ENCODE measurements around the gene COL19A1.

Gene COL19A1

DNA sequence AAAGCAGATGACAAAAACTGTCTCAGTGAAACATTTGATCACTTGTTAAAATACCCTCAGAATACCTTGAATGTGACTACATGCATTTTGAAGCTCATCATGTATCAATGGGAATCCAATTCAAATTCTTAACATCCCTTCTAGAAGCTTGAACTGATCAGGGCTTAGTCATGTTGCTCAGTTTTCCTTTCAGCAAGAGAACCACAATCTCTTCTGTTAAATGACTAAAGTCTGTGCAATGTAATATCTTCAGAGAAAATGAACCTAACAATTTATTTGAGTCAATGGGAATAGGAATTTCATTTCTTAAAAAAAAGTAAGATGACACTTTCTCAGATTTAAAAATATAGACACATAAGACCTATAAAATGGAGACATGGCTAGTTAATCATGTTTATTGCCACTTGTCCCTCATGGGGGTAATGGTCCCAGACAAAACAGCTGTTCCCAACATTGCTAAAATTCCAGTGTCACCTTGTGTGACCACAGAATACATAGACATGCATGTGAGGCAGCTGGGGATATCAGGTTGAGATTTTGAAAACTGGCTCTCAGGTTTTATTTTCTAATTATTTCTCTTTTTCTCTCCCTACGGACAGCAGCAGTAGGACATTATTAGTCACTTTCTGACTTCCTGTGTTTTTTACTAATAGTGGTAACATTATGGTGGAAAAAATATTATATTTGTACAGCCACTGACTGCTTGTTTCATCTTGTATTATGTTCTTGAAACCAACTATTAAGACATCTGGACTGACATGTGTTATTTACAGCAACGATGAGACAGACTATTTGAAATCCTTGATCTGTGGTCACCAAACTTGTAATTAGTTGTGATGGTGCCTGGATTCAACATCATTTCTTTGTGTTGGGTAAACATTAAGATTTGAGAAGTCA, 244.0 kb downstream of the COL19A1 start:
- H3K4me3 ChIP-seq (ENCODE audit: low read depth in 1 of 2, low read length in 2 of 2) = no peak overlapping the region

DNA sequence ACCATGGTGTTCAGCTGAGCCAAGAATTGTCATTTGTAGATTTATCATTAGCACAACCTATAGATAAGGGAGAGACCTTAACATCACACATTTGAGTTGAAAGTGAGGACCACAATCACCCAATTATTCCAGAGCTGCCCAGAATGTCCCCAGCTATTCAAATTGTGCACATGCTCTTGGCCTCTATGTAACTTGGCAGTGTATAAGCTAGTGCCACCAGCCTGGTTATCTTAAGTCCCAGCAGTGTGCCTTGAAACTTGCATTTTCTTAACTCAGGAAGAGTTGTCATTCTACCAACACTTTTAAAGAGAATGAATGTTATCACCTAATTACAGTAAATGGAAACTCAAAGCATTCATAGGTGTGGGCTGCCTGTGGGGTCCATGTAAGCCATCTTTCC, 245.4 kb downstream of the COL19A1 start:
- no peak overlapping the region for H3K4me3 ChIP-seq (ENCODE audit: low read depth in 1 of 2, low read length in 2 of 2)
- no peaks in the 10 kb centered on the region for H3K9me3 ChIP-seq (ENCODE audit: control insufficient read depth in 1 of 2, low read length in 2 of 2)
- H3K9ac ChIP-seq (ENCODE audit: low read depth in 1 of 2, low read length in 2 of 2) = no peak overlapping the region
- no peaks in the 10 kb centered on the region for H3K27me3 ChIP-seq (ENCODE audit: control insufficient read depth in 1 of 2, insufficient read depth in 2 of 2, low read length in 2 of 2)
- H3K27ac ChIP-seq (ENCODE audit: low read depth, low read length) = no peak overlapping the region
- no peaks in the 10 kb centered on the region for H3K36me3 ChIP-seq (ENCODE audit: control insufficient read depth in 1 of 2, insufficient read depth in 2 of 2, low read length in 2 of 2)
- no peaks in the 10 kb centered on the region for H3K4me1 ChIP-seq (ENCODE audit: control insufficient read depth in 1 of 2, insufficient read depth in 2 of 2, low read length in 2 of 2)

More for the DNA sequence above, 244.0 kb downstream of the COL19A1 start:
- no peaks in the 10 kb centered on the region for H3K4me1 ChIP-seq (ENCODE audit: control insufficient read depth in 1 of 2, insufficient read depth in 2 of 2, low read length in 2 of 2)
- H3K9me3 ChIP-seq (ENCODE audit: control insufficient read depth in 1 of 2, low read length in 2 of 2) = no peaks in the 10 kb centered on the region
- no peak overlapping the region for H3K27ac ChIP-seq (ENCODE audit: low read depth, low read length)
- H3K36me3 ChIP-seq (ENCODE audit: control insufficient read depth in 1 of 2, insufficient read depth in 2 of 2, low read length in 2 of 2) = no peaks in the 10 kb centered on the region
- H3K9ac ChIP-seq (ENCODE audit: low read depth in 1 of 2, low read length in 2 of 2) = no peak overlapping the region
- no peaks in the 10 kb centered on the region for H3K27me3 ChIP-seq (ENCODE audit: control insufficient read depth in 1 of 2, insufficient read depth in 2 of 2, low read length in 2 of 2)

DNA sequence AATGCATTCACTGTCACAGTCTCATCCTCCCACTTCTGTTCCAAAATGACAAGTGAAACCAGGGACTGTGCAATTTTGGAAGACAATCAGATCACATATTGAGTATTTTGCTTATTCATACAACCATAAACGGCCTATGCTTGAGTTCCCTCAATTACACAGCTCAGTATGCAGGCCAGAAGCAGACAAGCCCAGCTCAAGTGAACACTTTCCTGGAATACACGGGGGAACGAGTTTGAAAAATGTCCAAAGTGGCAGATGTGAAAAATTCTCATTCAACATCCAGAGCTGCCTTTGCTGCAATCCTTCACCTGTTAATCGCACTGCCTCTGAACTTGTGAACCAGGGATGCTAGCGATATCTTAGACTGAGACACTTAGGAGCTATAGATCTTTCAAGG, 246.4 kb downstream of the COL19A1 start:
- H3K4me1 ChIP-seq (ENCODE audit: control insufficient read depth in 1 of 2, insufficient read depth in 2 of 2, low read length in 2 of 2) = no peaks in the 10 kb centered on the region
- no peak overlapping the region for H3K9ac ChIP-seq (ENCODE audit: low read depth in 1 of 2, low read length in 2 of 2)
- H3K36me3 ChIP-seq (ENCODE audit: control insufficient read depth in 1 of 2, insufficient read depth in 2 of 2, low read length in 2 of 2) = no peaks in the 10 kb centered on the region
- no peak overlapping the region for H3K27ac ChIP-seq (ENCODE audit: low read depth, low read length)
- no peak overlapping the region for H3K4me3 ChIP-seq (ENCODE audit: low read depth in 1 of 2, low read length in 2 of 2)
- no peaks in the 10 kb centered on the region for H3K27me3 ChIP-seq (ENCODE audit: control insufficient read depth in 1 of 2, insufficient read depth in 2 of 2, low read length in 2 of 2)
- no peaks in the 10 kb centered on the region for H3K9me3 ChIP-seq (ENCODE audit: control insufficient read depth in 1 of 2, low read length in 2 of 2)

DNA sequence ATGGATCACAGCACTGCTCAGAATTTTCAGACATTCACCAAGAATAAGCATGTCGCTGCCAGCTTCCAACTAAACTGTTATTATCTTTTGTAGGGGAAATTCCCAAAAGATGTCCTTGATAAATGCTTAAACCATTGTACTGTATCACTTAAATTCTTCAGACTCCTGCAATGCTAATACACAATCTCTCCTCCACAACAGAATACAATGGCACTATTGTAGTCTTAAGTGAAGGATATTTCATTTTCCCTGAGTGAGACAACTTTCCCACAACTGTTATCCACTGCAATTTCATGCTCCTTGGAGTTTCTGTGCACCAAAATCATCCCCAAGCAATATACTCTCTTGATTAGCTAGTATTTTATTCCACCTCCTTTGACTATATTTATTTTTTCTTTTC, 246.8 kb downstream of the COL19A1 start:
- Histone ChIP-seq H3K9ac (ENCODE audit: low read depth in 1 of 2, low read length in 2 of 2) (no peak overlapping the region), H3K4me3 (ENCODE audit: low read depth in 1 of 2, low read length in 2 of 2) (no peak overlapping the region), H3K9me3 (ENCODE audit: control insufficient read depth in 1 of 2, low read length in 2 of 2) (no peaks in the 10 kb centered on the region), H3K36me3 (ENCODE audit: control insufficient read depth in 1 of 2, insufficient read depth in 2 of 2, low read length in 2 of 2) (no peaks in the 10 kb centered on the region), H3K4me1 (ENCODE audit: control insufficient read depth in 1 of 2, insufficient read depth in 2 of 2, low read length in 2 of 2) (no peaks in the 10 kb centered on the region), H3K27ac (ENCODE audit: low read depth, low read length) (no peak overlapping the region), H3K27me3 (ENCODE audit: control insufficient read depth in 1 of 2, insufficient read depth in 2 of 2, low read length in 2 of 2) (no peaks in the 10 kb centered on the region)

DNA sequence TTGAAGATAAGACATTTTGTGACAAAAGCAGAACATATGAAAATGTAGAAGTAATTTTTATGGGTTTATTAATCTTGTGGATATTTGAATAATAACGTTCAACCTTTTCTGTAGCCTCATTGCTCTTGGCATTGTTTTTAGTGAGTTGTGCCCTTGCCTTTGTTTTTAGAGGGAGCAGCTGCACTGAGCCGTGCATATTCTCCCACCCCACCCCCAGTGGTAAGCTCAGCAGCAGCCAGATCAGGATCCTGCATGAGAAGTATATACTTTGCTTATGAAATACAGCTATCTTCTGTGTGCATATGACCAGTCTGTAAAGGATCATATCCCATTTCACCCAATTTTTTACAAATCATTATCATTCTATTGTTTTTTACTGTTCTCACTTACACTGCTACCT, 252.3 kb downstream of the COL19A1 start:
- H3K36me3 ChIP-seq (ENCODE audit: control insufficient read depth in 1 of 2, insufficient read depth in 2 of 2, low read length in 2 of 2) = no peaks in the 10 kb centered on the region
- H3K9me3 ChIP-seq (ENCODE audit: control insufficient read depth in 1 of 2, low read length in 2 of 2) = no peaks in the 10 kb centered on the region
- no peak overlapping the region for H3K4me3 ChIP-seq (ENCODE audit: low read depth in 1 of 2, low read length in 2 of 2)
- no peaks in the 10 kb centered on the region for H3K27me3 ChIP-seq (ENCODE audit: control insufficient read depth in 1 of 2, insufficient read depth in 2 of 2, low read length in 2 of 2)
- H3K27ac ChIP-seq (ENCODE audit: low read depth, low read length) = no peak overlapping the region
- H3K4me1 ChIP-seq (ENCODE audit: control insufficient read depth in 1 of 2, insufficient read depth in 2 of 2, low read length in 2 of 2) = no peaks in the 10 kb centered on the region
- H3K9ac ChIP-seq (ENCODE audit: low read depth in 1 of 2, low read length in 2 of 2) = no peak overlapping the region

DNA sequence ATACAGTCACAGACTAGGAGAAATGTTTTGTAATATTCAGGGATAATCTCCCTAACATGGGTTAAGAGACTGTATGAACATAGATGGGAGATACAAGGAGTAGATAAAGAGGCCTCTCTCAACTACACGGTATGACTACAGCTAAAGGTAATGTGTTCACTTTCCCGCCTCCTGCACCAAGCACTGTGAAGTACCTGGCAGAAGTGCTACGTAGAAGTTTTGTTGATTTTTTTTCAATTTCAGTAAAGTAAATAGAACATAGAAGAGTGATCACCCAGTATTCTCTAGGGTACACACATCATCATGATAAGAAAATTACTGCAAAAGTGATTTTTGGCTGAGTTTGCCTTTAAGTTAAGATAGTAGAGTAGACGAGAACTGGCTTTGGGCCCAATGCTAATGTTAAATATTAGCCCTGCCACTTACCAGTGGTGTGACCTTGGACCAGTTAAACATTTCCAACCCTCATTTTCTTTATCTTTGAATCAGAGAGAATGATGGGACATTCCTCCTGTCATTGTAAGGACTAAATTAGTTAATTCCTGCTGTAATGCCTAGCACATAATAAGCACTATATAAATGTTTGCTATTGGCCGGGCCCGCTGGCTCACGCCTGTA, 253.0 kb downstream of the COL19A1 start:
- no peaks in the 10 kb centered on the region for H3K27me3 ChIP-seq (ENCODE audit: control insufficient read depth in 1 of 2, insufficient read depth in 2 of 2, low read length in 2 of 2)
- H3K4me1 ChIP-seq (ENCODE audit: control insufficient read depth in 1 of 2, insufficient read depth in 2 of 2, low read length in 2 of 2) = no peaks in the 10 kb centered on the region
- no peak overlapping the region for H3K27ac ChIP-seq (ENCODE audit: low read depth, low read length)
- no peaks in the 10 kb centered on the region for H3K36me3 ChIP-seq (ENCODE audit: control insufficient read depth in 1 of 2, insufficient read depth in 2 of 2, low read length in 2 of 2)
- no peaks in the 10 kb centered on the region for H3K9me3 ChIP-seq (ENCODE audit: control insufficient read depth in 1 of 2, low read length in 2 of 2)
- H3K4me3 ChIP-seq (ENCODE audit: low read depth in 1 of 2, low read length in 2 of 2) = no peak overlapping the region
- no peak overlapping the region for H3K9ac ChIP-seq (ENCODE audit: low read depth in 1 of 2, low read length in 2 of 2)

DNA sequence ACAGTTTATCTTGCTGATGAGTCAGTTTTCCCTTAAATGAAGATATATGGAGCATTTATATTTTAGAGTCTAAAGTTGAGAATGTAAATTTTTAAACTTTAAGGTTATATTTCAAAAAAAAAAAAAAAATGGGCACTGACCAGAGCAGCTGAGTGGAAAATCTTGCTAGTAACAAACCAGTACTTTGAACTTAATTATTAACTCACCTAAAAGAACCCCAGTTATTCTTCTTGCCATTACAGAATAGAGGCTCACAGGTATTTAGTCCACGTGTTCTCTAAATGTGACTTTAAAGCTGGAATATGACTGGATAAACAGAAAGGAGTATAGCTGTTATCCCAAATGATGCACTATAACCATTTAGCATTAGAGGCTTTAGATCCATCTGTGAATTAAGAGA, 258.1 kb downstream of the COL19A1 start:
- Histone ChIP-seq H3K27ac (ENCODE audit: low read depth, low read length) (no peak overlapping the region), H3K9ac (ENCODE audit: low read depth in 1 of 2, low read length in 2 of 2) (no peak overlapping the region), H3K4me3 (ENCODE audit: low read depth in 1 of 2, low read length in 2 of 2) (no peak overlapping the region), H3K9me3 (ENCODE audit: control insufficient read depth in 1 of 2, low read length in 2 of 2) (no peaks in the 10 kb centered on the region), H3K27me3 (ENCODE audit: control insufficient read depth in 1 of 2, insufficient read depth in 2 of 2, low read length in 2 of 2) (no peaks in the 10 kb centered on the region), H3K36me3 (ENCODE audit: control insufficient read depth in 1 of 2, insufficient read depth in 2 of 2, low read length in 2 of 2) (no peaks in the 10 kb centered on the region), H3K4me1 (ENCODE audit: control insufficient read depth in 1 of 2, insufficient read depth in 2 of 2, low read length in 2 of 2) (no peaks in the 10 kb centered on the region)

DNA sequence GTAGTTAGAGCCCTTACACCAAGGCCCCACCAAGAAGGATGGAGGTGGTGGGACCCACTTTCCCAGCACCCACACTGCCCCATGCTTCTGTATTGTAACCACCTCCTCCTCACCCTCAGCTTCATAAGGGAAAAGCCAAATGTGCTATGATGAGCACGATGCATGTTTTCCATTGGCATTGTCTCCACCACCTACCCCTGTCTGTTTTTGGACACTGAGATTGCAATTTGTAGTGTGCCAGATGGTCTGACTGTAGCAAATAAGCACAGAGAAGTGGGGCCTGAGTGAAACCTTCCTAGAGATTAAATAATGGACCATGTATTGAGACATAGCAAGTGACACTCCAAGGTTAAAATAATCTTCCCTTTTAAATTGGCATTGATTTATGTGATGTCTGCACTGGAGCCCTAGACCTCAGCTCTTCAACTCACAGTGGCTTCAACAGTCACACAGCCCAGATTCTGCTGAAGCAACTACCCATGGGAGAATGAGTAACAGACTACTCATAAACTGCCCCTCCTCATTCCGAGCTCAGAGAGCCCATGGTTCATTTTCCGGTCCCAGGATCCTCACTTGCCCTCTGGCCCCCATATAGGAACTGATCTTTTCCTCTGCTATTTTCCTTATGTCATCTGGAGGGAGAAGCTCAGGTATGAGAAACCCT, 258.7 kb downstream of the COL19A1 start:
- Histone ChIP-seq H3K4me3 (ENCODE audit: low read depth in 1 of 2, low read length in 2 of 2) (no peak overlapping the region), H3K4me1 (ENCODE audit: control insufficient read depth in 1 of 2, insufficient read depth in 2 of 2, low read length in 2 of 2) (no peaks in the 10 kb centered on the region), H3K9me3 (ENCODE audit: control insufficient read depth in 1 of 2, low read length in 2 of 2) (no peaks in the 10 kb centered on the region), H3K27ac (ENCODE audit: low read depth, low read length) (no peak overlapping the region), H3K36me3 (ENCODE audit: control insufficient read depth in 1 of 2, insufficient read depth in 2 of 2, low read length in 2 of 2) (no peaks in the 10 kb centered on the region), H3K9ac (ENCODE audit: low read depth in 1 of 2, low read length in 2 of 2) (no peak overlapping the region), H3K27me3 (ENCODE audit: control insufficient read depth in 1 of 2, insufficient read depth in 2 of 2, low read length in 2 of 2) (no peaks in the 10 kb centered on the region)

DNA sequence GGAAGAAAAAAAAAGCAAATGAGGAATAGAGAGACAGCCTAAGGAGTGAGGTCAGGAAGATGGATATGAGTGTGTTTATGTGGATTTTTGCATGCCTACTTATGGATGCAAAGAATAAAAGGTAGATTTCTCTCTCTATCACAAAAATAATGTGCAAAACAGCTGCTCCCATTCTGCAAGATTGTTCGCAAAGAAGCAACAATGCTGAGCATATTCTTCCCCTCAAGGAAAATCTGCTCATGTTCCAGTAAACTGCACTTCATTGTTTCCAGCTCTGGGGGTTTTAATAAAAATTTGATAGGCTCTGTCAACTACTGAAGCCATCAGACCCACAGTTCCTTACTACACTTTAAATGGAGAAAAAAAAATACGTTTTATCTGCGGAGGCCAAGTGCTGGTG, 259.2 kb downstream of the COL19A1 start:
- no peaks in the 10 kb centered on the region for H3K27me3 ChIP-seq (ENCODE audit: control insufficient read depth in 1 of 2, insufficient read depth in 2 of 2, low read length in 2 of 2)
- H3K9ac ChIP-seq (ENCODE audit: low read depth in 1 of 2, low read length in 2 of 2) = no peak overlapping the region
- H3K9me3 ChIP-seq (ENCODE audit: control insufficient read depth in 1 of 2, low read length in 2 of 2) = no peaks in the 10 kb centered on the region
- no peak overlapping the region for H3K4me3 ChIP-seq (ENCODE audit: low read depth in 1 of 2, low read length in 2 of 2)
- no peaks in the 10 kb centered on the region for H3K36me3 ChIP-seq (ENCODE audit: control insufficient read depth in 1 of 2, insufficient read depth in 2 of 2, low read length in 2 of 2)
- no peaks in the 10 kb centered on the region for H3K4me1 ChIP-seq (ENCODE audit: control insufficient read depth in 1 of 2, insufficient read depth in 2 of 2, low read length in 2 of 2)
- H3K27ac ChIP-seq (ENCODE audit: low read depth, low read length) = no peak overlapping the region

DNA sequence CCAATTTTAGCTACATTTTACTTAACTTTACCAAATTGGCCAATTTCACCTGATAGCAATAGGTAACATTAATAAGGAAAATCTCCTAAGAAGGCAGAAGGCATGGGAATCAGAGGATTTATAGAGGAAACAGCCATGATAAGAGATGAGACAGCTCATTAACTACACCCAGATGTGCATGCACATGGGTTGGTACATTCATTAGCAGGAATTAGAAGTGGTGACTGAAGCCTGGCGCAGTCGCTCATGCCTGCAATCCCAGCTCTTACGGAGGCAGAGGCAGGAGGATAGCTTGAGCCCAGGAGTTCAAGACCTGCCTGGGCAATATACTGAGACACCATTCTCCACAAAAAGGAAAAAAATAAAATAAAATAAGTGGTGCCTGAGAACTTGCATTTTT, 263.0 kb downstream of the COL19A1 start:
- no peak overlapping the region for H3K4me3 ChIP-seq (ENCODE audit: low read depth in 1 of 2, low read length in 2 of 2)
- H3K4me1 ChIP-seq (ENCODE audit: control insufficient read depth in 1 of 2, insufficient read depth in 2 of 2, low read length in 2 of 2) = no peaks in the 10 kb centered on the region
- H3K36me3 ChIP-seq (ENCODE audit: control insufficient read depth in 1 of 2, insufficient read depth in 2 of 2, low read length in 2 of 2) = no peaks in the 10 kb centered on the region

More for the DNA sequence above, 263.0 kb downstream of the COL19A1 start:
- no peaks in the 10 kb centered on the region for H3K27me3 ChIP-seq (ENCODE audit: control insufficient read depth in 1 of 2, insufficient read depth in 2 of 2, low read length in 2 of 2)
- H3K9ac ChIP-seq (ENCODE audit: low read depth in 1 of 2, low read length in 2 of 2) = no peak overlapping the region
- H3K27ac ChIP-seq (ENCODE audit: low read depth, low read length) = no peak overlapping the region
- H3K9me3 ChIP-seq (ENCODE audit: control insufficient read depth in 1 of 2, low read length in 2 of 2) = no peaks in the 10 kb centered on the region

Data from duodenal mucosa (tissue), 2 donors.